ENCODE results near the gene SYT15.
"Not testable (repeated sequence)": the region's sequence is repeated elsewhere in the genome, so short reads cannot be mapped to it uniquely, and the experiment has no call there.

GRCh38 chr10:46616227-46616626, 37.3 kb downstream of the SYT15 start:
- not testable (repeated sequence) for TF ChIP-seq NRF1 (IDR thresholded peaks at IDR 0.05; ENCODE audit: low read depth, low read length); POLR2AphosphoS5 (IDR thresholded peaks at IDR 0.05; ENCODE audit: low read depth, low read length); TEAD4 (IDR thresholded peaks at IDR 0.05; ENCODE audit: borderline replicate concordance, insufficient read depth); EP300 (IDR thresholded peaks at IDR 0.05; ENCODE audit: borderline replicate concordance in 1 of 2, low read depth in 1 of 2, low read length in 1 of 2); CTCF (IDR thresholded peaks at IDR 0.05); GABPA (IDR thresholded peaks at IDR 0.05; ENCODE audit: low read depth); FOXJ3 (CRISPR knock-in tag; IDR thresholded peaks at IDR 0.05); RFX5 (IDR thresholded peaks at IDR 0.05; ENCODE audit: low read length); EZH2phosphoT487 (IDR thresholded peaks at IDR 0.05; ENCODE audit: borderline replicate concordance, low read depth)
